Stimulated activated naive CD4-positive, alpha-beta T cell (primary cell): ENCODE measurements around the gene CLEC4D.
"Not testable (repeated sequence)": the region's sequence is repeated elsewhere in the genome, so short reads cannot be mapped to it uniquely, and the experiment has no call there.

ENCODE experiments used
- DNase-seq, 6 experiments: peaks; one replicate each; lab custom pipeline; 2025; lab: John Stamatoyannopoulos, UW

Gene CLEC4D

DNA sequence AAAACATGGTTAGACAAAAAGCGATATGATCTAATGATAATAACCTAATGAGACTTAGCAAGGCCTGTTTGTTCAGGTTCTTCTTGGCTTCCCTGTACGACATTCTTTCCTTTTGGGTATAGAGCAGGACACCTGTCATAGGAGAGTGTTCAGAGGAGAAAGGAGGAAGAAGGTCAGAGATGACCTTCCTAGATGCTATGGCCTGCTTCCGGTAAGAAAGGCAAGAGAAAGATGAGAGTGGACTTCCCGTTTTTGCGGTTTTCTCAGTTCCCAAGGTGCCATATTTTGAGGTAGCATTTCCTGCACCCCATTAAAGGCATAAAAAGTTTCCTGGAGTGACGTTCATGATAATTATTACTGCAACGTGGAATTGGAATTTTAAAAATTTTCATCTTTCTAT lies 18.7 kb downstream of the CLEC4D start:
- DNase-seq = no peak

DNA sequence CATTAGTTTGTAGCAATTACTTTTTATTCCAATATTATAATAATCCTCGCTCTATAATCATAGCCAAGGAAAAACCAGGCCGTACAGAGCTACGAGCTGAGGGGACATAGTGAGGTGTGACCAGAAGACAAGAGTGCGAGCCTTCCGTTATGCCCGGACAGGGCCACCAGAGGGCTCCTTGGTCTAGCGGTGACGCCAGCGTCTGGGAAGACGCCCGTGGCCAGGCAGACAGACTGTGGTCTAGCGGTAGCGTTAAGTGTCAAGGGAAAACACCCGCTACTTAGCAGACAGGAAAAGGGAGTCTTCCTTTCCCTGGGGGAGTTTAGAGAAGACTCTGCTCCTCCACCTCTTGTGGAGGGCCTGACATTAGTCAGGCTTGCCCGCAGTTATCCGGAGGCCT lies 24.5 kb downstream of the CLEC4D start:
- DNase-seq = not testable (repeated sequence)

DNA sequence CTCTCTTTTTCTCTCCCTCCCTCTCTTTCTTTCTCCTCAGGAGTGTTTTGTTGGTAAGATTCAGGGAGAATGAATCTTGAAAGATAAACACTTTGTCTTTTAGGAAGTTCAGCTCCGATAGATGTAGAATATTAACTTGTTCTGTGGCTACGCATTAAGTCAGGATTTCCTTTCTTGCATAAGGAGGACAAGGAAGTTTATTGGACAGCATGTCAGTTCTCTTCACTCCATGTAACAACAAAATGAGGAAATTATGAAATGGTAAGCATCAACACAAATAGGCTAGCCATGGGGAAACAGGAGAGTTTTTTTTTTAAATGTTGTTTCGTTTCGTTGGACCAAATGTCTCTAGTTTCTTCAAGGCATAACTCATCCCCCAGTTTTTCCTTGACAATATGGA lies 27.5 kb downstream of the CLEC4D start, which contains the start of gene CLEC4E:
CLEC4E (minus strand) TSS at position 75 of the 400 bp plus-strand sequence. CDS start 108 bp downstream, outside the sequence.
- not testable (repeated sequence) for DNase-seq

- no peak for DNase-seq
Measured at GRCh38 chr12:8541562-8541961, 28.3 kb downstream of the CLEC4D start.

GRCh38 chr12:8544295-8544694 lies 31.0 kb downstream of the CLEC4D start:
- DNase-seq = peak; percentile 27 to 77 (median 44)

GRCh38 chr12:8546591-8546990 lies 33.3 kb downstream of the CLEC4D start:
- DNase-seq = no peak

DNA sequence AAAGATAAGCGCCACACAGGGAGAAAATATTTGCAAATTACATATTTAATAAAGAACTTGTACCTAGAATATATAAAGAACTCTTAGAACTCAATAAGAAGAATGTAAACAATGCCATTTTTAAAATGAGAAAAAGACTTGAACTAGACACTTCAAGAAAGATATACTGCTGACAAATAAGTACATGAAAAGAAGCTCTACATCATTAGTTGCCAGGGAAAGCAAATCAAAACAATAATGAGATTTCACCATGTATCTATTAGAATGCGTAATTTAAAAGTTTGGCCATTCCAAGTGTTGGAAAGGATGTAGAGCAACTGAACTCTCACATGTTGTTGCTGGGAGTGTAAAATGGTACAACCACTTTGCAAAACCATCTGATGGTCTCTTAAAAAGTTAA lies 34.3 kb downstream of the CLEC4D start:
- no peak for DNase-seq

- no peak for DNase-seq
Measured at GRCh38 chr12:8548192-8548591, 34.9 kb downstream of the CLEC4D start.

DNA sequence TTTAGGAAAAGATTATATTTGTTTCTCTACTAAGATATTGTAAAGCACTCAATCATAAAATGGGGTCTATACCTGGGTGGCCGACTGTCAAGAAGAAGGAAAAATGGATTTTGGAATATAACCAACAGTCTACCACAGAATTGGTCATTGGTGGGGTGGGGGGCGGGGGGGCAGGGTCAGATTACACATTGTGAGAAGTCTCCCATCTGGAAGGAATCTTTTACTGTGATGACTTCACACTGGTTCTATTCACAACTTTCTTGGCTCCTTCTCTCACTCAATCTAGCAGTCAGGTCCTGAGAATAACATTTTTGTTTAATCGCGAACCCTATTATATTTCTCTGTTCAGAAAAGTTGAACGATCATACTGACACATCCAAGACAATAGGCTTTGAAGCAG lies 36.1 kb downstream of the CLEC4D start:
- no peak for DNase-seq

DNA sequence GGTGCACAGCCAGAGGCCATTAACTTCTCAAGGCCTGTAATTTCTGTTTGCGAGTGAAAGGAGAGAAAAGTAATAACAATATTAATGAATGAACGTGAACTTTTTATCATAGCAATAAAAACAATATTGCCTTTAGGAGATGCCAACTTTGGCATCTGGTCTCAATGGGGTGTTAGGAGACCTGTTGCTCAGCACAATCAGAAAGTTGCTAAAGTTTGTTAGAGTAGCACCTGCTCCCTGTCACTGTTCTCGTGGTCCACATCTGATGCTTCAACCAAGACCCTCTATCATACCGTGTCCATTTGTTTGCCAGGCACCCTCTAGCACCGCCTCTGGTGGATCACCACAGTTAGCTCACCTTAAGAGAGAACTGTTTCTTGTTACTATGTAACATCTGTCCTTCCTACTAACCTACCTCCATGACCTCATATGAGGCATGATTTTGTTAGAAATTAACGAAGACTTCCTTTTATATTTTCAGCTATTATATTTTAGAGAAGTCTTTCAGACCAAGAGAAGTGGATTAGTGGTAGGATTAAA lies 39.9 kb downstream of the CLEC4D start:
- no peak for DNase-seq

DNA sequence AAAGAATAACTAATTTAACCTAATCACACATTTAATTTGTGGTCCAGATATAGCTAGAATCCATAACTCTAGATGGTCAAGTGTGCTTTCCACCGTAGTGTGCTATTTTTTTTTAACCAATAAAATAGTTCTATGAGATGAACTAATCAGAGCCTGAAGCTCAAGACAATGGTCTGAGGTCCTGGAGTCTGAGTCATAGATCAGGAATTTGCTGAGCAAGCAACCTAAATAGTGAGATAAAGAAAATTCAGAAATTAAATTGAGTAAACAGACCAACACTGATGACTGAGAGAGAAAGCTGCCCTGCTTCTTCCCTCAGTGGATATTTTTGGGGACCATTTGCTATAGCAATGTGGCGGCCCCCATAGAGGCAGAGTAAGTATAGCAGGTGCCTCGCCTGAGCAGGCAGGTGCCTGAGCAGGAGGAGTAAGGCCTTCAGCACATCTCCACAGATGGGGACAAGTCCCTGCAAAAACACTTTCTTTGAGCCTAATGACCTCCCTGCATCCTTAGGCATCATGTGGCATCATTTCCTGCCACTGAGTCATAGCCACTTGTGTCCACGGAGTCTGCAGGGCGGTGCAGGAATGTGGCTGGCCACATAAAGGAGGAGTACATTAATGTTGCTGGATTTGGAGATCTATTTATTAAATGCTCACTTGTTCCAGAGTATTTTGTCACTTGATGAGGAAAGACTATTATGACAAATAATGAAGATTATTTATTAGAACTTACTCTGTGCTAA lies 41.3 kb downstream of the CLEC4D start:
- no peak for DNase-seq

DNA sequence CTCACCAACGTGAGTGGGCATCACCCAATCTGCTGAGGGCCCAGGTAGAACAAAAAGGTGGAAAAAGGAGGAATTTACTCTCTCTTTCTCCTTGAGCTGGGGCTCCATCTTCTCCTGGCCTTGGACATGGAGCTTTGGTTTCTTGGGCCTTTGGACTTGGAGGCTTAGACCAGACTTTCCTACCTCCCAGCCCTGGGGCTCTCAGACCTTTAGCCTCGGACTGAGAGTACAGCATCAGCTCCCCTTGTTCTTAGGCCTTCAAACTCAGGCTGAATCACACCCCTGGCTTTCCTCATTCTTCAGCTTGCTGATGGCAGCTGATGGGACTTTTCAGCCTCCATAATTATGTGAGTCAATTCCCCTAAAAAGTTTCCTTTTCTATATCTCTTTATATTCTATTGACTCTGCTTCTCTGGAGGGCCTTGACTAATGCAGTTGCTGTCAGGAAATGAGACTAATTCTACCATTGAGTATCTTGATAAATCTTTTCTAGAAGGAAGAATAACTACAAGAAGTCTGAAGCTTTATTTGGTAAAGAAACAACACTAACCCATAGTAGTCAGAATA lies 43.3 kb downstream of the CLEC4D start:
- DNase-seq = no peak

DNA sequence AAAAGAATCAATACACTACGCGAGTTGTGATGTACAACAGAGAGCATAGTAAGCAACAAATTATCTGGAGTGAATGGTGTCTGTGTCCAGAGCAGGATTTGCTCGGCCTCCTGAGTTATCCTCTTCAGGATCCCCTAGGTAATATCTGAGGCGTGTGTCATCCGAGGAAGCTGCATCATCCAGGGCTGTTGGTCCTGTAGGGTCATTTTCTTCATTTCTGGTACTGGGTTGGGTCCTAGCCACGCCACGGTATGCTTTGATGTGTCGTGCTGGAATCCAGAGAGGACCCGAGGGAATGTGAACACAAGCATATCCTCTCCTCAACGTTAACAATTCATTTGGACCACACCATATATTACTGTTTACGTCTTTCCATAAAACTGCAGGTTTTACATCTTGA lies 46.4 kb downstream of the CLEC4D start:
- DNase-seq = no peak

GRCh38 chr12:8561011-8561410 lies 47.7 kb downstream of the CLEC4D start:
- no peak for DNase-seq

GRCh38 chr12:8562310-8562709 lies 49.0 kb downstream of the CLEC4D start:
- DNase-seq = no peak

GRCh38 chr12:8563356-8563755 lies 50.1 kb downstream of the CLEC4D start:
- no peak for DNase-seq

DNA sequence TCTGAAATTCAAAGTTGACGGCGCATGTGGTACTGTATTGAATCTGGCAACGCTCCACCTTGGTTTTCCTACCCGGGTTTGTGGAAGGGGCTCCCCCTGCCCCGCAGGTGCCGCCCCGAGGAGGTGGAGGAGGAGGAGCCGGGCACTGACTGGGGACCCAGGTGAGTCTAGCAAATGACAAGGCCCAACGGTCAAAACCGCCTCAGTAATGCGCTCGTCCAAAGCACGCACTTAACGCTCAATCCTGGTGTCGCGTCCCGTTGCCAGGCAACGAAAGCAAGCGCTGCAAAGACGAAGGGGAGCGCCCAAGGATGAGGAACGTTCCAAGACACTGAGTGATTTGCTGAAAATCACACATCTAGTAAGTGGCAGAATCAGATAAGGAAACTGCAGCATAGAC lies 51.4 kb downstream of the CLEC4D start:
- DNase-seq = no peak

GRCh38 chr12:8566052-8566451 lies 52.7 kb downstream of the CLEC4D start:
- DNase-seq = not testable (repeated sequence)

- DNase-seq = no peak
Measured at GRCh38 chr12:8566525-8566924, 53.2 kb downstream of the CLEC4D start.
